ENCODE results near the gene ZP1. TPM values are rescaled to one million over a fixed set of nuclear protein-coding genes. Genes with fewer than 3 reads are reported as not detected.
A peak's percentile ranks its signal among the peaks of the same experiment; 100 is the strongest.

The ZP1 gene
- total and polyA plus RNA-seq, 2 of the 13 experiments (the other 11 are each of a cell fraction or from before 2014, with no cell fraction given) = 0.16 TPM; not detected in 1

DNA sequence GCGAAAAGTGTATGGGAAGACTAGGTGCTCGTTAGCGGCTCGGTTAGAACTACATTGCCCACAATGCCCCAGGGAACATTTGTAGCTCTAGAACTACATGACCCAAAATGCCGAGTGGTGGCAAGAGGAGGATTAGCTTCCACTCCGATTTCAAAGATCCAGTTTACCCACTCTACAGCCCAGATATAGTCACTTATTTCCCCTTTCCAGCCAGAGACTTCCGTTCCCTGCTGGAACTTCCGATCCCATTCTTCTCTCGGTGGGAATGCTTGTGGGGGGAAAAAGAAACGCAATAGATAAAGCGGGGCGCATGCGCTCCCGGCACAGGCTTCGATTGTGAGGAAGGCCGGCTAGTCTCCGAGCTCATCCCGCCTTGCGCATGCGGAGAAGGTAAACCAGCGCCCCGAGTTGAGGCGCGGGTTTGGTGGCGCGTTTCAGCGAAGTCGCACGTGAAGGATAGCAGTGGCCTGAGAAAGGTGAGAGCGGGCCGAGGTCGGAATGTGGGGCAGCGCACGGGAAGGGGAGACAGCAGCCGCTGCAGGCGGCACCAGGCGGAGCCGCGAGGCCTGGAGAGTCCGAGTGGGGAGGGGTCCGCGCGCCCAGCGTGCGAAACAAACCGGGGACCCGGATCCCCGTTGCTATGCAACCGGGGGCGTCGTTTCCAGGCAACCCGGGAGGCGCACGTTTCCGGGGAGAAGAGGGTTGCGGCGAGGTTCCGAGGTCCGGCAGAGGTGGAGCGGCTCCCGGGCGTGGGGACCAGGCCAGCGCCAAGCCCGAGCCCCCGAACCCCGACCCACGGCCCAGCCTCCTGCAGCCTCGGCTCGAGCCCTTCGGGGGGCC, 46.7 kb downstream of the ZP1 start, which contains the start of gene TMEM109 (continued):
- TF ChIP-seq, protein P1, sequence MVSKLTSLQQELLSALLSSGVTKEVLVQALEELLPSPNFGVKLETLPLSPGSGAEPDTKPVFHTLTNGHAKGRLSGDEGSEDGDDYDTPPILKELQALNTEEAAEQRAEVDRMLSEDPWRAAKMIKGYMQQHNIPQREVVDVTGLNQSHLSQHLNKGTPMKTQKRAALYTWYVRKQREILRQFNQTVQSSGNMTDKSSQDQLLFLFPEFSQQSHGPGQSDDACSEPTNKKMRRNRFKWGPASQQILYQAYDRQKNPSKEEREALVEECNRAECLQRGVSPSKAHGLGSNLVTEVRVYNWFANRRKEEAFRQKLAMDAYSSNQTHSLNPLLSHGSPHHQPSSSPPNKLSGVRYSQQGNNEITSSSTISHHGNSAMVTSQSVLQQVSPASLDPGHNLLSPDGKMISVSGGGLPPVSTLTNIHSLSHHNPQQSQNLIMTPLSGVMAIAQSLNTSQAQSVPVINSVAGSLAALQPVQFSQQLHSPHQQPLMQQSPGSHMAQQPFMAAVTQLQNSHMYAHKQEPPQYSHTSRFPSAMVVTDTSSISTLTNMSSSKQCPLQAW (CRISPR knock-in tag; IDR thresholded peaks at IDR 0.05) = peak; percentile 75
- no peak; the same call in 1 of the 2 replicates for TF ChIP-seq RXRA (CRISPR knock-in tag; IDR thresholded peaks at IDR 0.05)
- TF ChIP-seq ZNF616 (CRISPR knock-in tag; IDR thresholded peaks at IDR 0.05; ENCODE audit: low read depth) = no peak
- TF ChIP-seq HNRNPK (IDR thresholded peaks at IDR 0.05; ENCODE audit: low read depth, low read length, poor library complexity, severe bottlenecking) = no peak
- TF ChIP-seq, protein P2, sequence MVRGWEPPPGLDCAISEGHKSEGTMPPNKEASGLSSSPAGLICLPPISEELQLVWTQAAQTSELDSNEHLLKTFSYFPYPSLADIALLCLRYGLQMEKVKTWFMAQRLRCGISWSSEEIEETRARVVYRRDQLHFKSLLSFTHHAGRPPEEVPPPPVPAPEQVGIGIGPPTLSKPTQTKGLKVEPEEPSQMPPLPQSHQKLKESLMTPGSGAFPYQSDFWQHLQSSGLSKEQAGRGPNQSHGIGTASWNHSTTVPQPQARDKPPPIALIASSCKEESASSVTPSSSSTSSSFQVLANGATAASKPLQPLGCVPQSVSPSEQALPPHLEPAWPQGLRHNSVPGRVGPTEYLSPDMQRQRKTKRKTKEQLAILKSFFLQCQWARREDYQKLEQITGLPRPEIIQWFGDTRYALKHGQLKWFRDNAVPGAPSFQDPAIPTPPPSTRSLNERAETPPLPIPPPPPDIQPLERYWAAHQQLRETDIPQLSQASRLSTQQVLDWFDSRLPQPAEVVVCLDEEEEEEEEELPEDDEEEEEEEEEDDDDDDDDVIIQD (CRISPR knock-in tag; IDR thresholded peaks at IDR 0.05; ENCODE audit: low read depth) = no peak
- no peak for TF ChIP-seq NR2F6 (IDR thresholded peaks at IDR 0.05)
- TF ChIP-seq NR2F6 (CRISPR knock-in tag; IDR thresholded peaks at IDR 0.05) = no peak
- 0 out of 2 replicates have a peak, but pooled peaks have one; percentile 39 for TF ChIP-seq ZNF768 (CRISPR knock-in tag; IDR thresholded peaks at IDR 0.05)
- no peak for TF ChIP-seq ZNF549 (CRISPR knock-in tag; IDR thresholded peaks at IDR 0.05)
- TF ChIP-seq, protein P3, sequence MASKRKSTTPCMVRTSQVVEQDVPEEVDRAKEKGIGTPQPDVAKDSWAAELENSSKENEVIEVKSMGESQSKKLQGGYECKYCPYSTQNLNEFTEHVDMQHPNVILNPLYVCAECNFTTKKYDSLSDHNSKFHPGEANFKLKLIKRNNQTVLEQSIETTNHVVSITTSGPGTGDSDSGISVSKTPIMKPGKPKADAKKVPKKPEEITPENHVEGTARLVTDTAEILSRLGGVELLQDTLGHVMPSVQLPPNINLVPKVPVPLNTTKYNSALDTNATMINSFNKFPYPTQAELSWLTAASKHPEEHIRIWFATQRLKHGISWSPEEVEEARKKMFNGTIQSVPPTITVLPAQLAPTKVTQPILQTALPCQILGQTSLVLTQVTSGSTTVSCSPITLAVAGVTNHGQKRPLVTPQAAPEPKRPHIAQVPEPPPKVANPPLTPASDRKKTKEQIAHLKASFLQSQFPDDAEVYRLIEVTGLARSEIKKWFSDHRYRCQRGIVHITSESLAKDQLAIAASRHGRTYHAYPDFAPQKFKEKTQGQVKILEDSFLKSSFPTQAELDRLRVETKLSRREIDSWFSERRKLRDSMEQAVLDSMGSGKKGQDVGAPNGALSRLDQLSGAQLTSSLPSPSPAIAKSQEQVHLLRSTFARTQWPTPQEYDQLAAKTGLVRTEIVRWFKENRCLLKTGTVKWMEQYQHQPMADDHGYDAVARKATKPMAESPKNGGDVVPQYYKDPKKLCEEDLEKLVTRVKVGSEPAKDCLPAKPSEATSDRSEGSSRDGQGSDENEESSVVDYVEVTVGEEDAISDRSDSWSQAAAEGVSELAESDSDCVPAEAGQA (IDR thresholded peaks at IDR 0.05; ENCODE audit: low read depth) = no peak
- TF ChIP-seq, protein P3 (CRISPR knock-in tag; IDR thresholded peaks at IDR 0.05; ENCODE audit: borderline replicate concordance) = 0 out of 2 replicates have a peak, but pooled peaks have one; percentile 65
- no peak for TF ChIP-seq ZNF382 (CRISPR knock-in tag; IDR thresholded peaks at IDR 0.05; ENCODE audit: borderline replicate concordance)
- TF ChIP-seq PLRG1 (conservative IDR thresholded peaks at IDR 0.05) = no peak
- no peak for TF ChIP-seq MTA3 (CRISPR knock-in tag; IDR thresholded peaks at IDR 0.05)
- no peak for TF ChIP-seq SRY (CRISPR knock-in tag; IDR thresholded peaks at IDR 0.05)
- 0 out of 2 replicates have a peak, but pooled peaks have one; percentile 26 for TF ChIP-seq ZSCAN9 (CRISPR knock-in tag; IDR thresholded peaks at IDR 0.05; ENCODE audit: borderline replicate concordance)
- TF ChIP-seq ZNF746 (CRISPR knock-in tag; IDR thresholded peaks at IDR 0.05) = no peak
- no peak for TF ChIP-seq TBP (CRISPR knock-in tag; IDR thresholded peaks at IDR 0.05)
- 0 out of 2 replicates have a peak, but pooled peaks have one; percentile 36 for TF ChIP-seq ZNF747 (CRISPR knock-in tag; IDR thresholded peaks at IDR 0.05; ENCODE audit: borderline replicate concordance)
- TF ChIP-seq, protein P4, sequence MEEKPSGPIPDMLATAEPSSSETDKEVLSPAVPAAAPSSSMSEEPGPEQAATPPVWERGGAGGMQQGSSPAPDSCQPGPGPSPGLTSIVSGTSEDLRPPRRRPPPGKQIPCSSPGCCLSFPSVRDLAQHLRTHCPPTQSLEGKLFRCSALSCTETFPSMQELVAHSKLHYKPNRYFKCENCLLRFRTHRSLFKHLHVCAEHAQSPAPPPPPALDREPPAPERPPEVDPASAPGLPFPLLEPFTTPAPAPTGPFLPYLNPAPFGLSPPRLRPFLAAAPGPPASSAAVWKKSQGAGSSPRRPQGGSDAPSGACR (CRISPR knock-in tag; IDR thresholded peaks at IDR 0.05) = no peak
- no peak for TF ChIP-seq ZNF878 (CRISPR knock-in tag; IDR thresholded peaks at IDR 0.05)
- no peak for TF ChIP-seq STAG1 (CRISPR knock-in tag; IDR thresholded peaks at IDR 0.05)
